Adipose tissue (tissue), 3 donors: ENCODE data around the gene CCDC30. TPM values are rescaled to one million over a fixed set of nuclear protein-coding genes. Genes with fewer than 3 reads are reported as not detected.
"Not testable (repeated sequence)": the region's sequence is repeated elsewhere in the genome, so short reads cannot be mapped to it uniquely, and the experiment has no call there.

Experiments used
- H3K27ac ChIP-seq: one replicate; pipeline ENCODE4 v1.5.1; 2013; ENCODE audit warnings: low read depth, low read length
- WGBS, 3 donors: extraction: QIAGEN DNeasy Blood & Tissue Kit; methylation state at CpG; one replicate each; pipeline ENCODE4 v1.1.7; 2013; 5-methylcytosine and 5-hydroxymethylcytosine counted together
- polyA plus RNA-seq, 3 donors: library from polyadenylated mRNA; stranded (reverse); fragments of 200-250 nt; gene quantifications; one replicate each; pipeline ENCODE4 v1.2.3, GENCODE V29; 2013
- donor health status: healthy with polysubstance abuse.
- donor health status: Bipolar disorder and iron deficiency.
- donor health status: healthy.

Gene CCDC30
- polyA plus RNA-seq, 3 donors: 0.31 to 1.4 (median 0.90) TPM

DNA sequence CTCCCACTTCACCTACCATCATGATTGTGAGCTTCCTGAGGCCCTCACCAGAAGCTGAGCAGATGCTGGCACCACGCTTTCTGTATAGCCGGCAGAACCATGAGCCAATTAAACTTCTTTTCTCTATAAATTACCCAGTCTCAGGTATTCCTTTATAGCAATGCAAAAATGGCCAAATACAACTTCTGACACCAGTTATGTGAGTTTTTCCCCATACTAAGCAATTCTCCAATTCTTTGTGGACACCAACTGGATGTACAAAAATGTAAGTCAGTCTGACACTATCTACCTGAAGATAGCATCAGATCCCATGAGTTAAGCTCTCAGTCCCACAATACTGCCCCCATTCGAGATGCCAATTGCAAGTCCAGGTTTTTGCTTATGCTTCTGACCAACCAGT is 129.7 kb downstream of the CCDC30 start:
- no peak overlapping the region for H3K27ac ChIP-seq
- WGBS, 3 donors: 92 to 96% (median 94%) methylated on average over 3 of the region's 3 CpGs

DNA sequence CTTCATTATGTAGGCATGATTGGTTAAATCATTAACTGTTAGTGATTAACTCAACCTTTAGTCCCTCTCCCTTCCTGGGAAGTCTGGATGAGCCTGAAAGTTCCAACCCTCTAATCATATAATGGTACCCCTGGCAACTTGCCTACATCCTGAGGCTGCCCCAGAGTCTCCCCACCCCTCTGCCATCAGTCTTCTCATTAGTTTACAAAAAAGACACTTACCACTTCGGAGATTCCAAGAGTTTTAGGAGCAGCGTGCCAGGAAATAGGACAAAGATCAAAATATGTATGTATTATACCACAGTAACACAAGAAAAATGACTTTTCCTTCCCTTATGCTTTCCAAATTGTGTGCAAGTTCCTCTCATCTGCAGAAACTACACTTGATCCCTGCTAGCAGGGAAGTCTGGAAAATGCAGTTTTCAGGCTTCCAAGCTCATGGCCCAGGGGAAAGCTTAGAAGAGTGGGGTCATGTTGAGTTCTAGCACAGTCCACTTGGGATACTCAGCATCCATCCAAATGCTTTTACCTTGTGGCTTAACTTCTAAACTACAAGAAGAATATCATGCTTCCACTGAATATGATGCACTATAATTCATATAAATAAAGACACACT is 130.5 kb downstream of the CCDC30 start:
- H3K27ac ChIP-seq: no peak overlapping the region
- WGBS, 3 donors: 51 to 66% (median 51%) methylated on average over 2 of the region's 2 CpGs

DNA sequence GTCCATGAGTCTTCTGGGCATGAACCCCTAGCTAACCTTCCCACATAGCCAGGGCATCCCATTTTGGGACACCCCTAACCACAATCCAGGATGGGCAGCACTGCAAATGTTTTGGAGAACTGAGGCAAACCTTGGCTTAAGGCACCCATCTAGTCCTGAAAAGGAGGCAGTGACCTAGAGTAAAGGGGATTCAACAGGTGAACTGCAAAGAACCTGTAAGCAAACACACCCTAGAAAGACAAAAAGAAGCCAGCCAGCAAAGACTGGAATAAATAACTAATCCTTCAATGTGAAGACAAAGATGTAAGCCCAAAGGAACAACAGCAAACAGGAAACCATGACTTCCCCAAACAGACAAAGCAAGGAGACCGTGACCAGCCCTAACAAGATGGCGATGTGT is 138.4 kb downstream of the CCDC30 start:
- 78 to 88% (median 88%) methylated on average over 2 of the region's 2 CpGs for WGBS, 3 donors
- no peak overlapping the region for H3K27ac ChIP-seq

DNA sequence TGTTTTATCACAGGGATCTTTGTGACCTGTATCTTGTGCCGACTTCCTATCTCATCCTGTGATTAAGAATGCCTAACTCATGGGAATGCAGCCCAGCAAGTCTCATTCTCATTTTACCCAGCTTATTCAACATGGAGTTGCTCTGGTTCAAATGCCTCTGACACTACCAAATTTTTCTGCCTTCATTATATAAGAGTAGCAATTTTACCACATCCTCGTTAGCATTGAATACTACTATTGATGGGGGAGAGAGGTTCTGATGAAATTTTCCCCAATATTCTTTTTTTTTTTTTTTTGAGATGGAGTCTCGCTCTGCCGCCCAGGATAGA is 150.7 kb downstream of the CCDC30 start:
- 73 to 96% (median 92%) methylated on average over 4 of the region's 4 CpGs for WGBS, 3 donors
- no peak overlapping the region for H3K27ac ChIP-seq

DNA sequence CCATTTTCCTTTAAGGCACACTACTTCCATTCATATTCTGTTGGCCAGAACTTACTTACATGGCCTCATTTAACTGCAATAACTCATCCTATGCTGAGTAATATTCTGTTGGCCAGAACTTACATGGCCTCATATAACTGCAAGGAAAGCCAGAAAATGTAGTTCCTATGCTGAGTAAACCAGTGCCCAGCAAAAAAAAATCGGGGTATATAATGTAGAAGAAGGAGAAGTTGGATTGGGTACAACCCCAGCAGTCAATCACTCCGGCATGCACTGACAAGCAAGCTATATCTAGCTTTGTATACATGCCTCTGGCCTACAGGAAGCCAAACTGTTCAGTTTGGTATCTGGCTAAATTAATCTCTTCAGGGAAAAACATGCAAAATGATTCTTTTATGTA is 155.8 kb downstream of the CCDC30 start:
- no peak overlapping the region for H3K27ac ChIP-seq
- WGBS, 3 donors: 54 to 78% (median 64%) methylated on average over 2 of the region's 2 CpGs

DNA sequence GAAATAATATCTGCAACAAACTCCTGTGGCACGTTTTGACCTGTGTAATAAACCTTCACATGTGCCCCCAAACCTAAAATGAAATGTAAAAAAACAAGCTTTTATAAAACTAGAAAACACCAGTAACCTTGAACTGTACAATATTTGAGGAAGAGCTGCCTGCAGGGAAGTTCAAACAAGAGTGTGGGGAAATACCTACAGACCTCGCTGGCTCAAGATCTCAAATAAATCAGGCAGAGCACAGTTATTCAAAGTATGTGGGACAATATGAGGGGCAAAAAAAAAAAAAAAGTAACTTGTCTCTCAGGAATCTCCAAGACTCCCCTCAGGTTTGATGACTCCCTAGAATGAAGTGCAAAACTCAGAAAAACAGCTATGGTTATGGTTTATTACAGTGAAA is 157.2 kb downstream of the CCDC30 start:
- 33 to 52% (median 43%) methylated on average over 2 of the region's 2 CpGs for WGBS, 3 donors
- H3K27ac ChIP-seq: no peak overlapping the region

DNA sequence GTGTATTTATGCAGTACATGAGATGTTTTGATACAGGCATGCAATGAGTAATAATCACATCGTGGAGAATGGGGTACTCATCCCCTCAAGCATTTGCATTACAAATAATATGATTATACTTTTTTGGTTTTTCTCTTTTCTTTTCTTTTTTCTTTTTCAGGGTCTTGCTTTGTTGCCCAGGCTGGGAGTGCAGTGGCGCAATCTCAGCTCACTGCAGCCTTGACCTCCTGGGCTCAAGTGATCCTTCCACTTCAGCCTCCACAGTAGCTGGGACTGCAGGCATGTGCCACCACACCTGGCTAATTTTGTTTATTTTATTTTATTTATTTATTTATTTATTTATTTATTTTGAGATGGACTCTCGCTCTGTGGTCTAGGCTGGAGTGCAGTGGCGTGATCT is 158.1 kb downstream of the CCDC30 start:
- not testable (repeated sequence) for H3K27ac ChIP-seq
- 93 to 99% (median 99%) methylated on average over 4 of the region's 4 CpGs for WGBS, 3 donors

DNA sequence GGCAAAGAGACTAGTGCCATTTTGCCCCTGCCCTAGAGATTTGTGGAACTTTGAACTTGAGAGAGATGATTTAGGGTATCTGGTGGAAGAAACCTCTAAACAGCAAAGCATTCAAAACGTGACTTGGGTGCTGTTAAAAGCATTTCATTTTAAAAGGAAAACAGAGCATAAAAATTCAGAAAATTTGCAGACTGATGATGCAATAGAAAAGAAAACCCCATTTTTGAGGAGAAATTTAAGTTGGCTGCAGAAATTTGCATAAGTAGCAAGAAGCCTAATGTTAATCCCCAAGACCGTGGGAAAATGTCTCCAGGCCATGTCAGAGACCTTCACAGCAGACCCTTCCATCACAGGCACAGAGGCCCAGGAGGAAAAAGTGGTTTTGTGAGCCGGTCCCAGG is 164.1 kb downstream of the CCDC30 start:
- 83 to 89% (median 85%) methylated on average over 3 of the region's 3 CpGs for WGBS, 3 donors
- not testable (repeated sequence) for H3K27ac ChIP-seq

DNA sequence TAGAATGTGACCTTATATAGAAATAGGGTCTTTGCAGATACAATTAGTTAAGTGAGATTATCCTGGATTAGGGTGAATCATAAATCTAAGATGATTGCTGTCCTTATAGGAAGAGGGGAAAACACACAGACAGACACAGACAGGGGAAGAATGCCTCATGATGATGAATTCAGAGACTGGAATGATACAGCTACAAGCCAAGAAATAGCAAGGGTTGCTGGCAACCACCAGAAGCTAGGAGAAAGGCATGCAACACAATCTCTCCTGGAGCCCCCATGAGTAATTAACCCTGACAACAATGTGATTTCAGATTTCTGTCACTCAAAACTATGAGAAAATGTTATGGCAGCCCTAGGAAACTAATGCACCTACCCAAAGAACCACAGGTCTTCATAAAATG is 176.0 kb downstream of the CCDC30 start:
- no peak overlapping the region for H3K27ac ChIP-seq

DNA sequence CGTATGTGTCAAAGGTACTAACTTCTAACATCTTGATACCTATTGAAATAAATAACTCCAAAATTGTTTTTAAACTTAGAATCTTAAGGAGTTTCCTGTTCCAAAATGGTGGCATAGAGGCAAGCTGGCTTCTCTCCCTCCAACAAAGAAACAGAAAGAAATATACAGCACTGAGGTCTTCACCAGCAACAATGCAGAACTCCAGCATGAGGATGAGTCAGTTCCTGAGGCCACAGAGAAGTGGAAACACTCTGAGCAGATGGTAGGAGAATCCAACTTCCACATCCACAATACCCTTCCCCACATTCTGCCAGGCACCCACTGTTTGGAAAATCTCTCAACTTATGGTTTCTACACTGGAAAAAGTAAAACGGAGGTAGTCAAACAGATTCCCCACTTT is 183.0 kb downstream of the CCDC30 start:
- 78 to 91% (median 90%) methylated on average over 2 of the region's 2 CpGs for WGBS, 3 donors
- no peak overlapping the region for H3K27ac ChIP-seq

DNA sequence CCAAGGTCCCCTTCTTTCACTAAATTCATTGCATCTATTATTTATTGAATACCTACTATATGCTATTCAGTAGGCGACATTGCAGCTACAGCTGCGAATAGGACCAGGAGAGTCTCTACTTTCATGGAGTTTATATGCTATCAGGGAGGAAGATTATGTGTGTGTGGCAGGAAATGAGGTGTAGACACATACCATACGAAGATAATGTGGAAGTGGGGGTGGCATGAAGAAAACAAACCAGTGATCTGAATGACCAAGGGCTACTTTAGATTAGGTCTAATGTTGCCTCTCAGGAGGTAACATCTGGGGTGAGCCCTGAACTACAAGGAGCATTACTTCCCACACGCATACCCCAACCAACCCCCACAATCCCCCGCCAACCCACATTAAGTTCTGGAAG is 194.1 kb downstream of the CCDC30 start:
- WGBS, 3 donors: 80 to 87% (median 83%) methylated on average over 5 of the region's 5 CpGs
- H3K27ac ChIP-seq: no peak overlapping the region

DNA sequence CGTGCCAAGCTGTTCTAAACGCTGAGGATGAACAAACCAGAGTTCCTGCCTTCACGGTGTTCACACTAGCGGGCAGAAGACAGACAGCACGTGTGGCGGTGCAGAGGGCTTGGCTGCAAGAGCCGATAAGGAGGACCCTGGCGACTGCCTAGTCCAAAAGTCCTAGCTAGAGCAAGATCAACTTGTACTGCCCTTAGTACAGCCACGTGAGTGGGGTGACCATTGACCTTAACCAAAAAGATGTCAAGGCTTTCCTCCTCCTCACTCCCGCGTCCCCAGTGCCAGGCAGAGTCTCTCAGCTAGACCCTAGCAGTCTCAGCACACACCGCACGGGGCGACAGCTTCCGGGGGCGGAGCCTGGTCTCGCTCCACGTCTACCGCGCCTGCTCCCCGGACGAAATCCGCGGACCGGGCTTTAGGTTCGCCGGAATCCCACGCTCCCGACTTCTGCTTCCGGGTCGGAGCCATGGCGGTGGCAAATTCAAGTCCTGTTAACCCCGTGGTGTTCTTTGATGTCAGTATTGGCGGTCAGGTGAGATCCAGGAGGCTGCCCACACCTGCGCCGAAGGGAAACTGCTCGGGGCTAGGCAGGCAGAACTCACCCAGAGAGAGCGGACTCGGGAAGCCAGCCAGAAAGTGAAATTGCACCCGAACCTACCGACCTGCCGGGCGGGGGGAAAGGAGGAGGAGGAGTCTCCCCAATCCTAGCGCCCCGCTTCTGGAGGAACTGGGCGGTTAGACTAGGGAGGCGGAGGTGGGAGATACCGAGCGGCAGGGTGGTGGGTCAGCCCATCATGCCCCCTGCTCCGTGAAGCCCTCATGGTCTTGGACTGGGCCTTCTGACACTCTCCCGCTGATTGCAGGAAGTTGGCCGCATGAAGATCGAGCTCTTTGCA is 195.1 kb downstream of the CCDC30 start, which contains the start of gene PPIH:
TSS of gene PPIH (plus strand) at position 443 of the 896 bp plus-strand sequence. CDS start at position 467, 24 bp downstream.
- H3K27ac ChIP-seq: no peak within 1 kb of the TSS
- WGBS, 3 donors: 0 to 1% (median 0%) methylated on average over 53 of the region's 53 CpGs

DNA sequence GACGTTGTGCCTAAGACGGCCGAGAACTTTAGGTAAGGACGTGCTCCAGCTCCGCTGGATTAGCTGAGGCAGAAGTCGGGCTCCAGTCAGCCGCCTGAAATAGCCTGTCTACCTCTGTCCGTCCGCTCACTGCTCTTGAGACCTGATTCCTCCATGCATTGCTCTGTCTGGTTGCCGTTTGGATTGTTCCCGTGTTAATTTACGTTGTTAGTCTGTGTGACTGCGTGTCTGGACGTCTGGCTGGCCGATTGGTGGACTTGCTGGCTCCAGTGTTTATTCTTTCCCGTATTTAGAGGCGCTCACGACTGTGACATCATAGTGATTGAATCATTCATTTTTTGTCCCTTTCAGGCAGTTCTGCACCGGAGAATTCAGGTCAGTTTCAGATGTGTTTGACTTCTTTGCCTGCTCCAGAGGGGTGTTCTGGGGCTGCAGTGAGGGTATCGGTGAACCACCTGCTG is 195.8 kb downstream of the CCDC30 start:
- H3K27ac ChIP-seq: no peak overlapping the region
- WGBS, 3 donors: 3 to 9% (median 6%) methylated on average over 20 of the region's 20 CpGs

DNA sequence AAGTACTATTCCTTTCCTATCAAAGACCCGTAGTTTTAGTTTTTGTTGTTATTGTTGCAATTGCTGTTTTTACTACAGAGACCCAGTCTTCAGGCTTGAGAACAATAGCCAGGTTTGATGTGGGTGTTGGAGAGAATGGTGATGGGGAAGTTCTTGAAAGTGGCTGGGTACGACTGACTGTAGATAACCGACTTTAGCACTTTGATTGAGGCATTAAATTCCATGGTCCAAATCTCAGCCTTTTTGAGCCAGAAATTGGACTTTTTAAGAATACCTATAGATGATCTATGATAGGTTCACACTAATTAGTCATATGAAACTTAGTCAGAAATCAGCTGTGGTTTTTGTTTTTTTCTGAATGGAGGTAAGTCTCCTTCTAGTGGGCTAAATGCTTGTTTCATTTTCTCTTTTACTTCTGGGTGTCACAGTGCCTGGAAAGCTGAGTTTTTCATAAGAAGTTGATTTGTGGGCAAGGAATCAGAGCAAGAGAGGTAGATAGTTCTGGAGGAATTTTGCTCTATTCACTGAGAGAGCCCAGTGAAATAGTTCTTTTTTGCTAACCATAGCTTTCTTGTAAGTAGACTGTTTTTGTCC is 197.9 kb downstream of the CCDC30 start:
- no peak overlapping the region for H3K27ac ChIP-seq
- WGBS, 3 donors: 63 to 83% (median 77%) methylated on average over 3 of the region's 3 CpGs

DNA sequence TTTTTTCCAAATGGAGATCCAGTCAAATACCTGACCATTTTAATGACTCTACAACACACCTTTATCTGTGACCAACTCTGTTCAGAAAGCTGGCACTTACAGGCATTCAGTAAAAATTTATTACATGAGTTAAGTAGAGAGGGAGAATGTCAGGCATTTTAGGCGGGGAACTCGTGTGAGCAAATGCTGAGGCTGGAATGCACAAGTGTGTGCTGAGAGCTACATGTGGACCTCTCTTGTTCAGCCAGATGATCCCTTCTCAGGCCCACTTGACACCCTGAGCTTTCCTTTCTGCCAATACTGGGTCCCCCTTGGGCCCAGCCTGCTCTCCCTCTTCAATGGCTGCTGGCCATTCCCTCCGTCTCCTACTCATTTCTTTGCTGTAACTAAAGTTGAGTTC is 206.8 kb downstream of the CCDC30 start:
- H3K27ac ChIP-seq: no peak overlapping the region
- WGBS, 3 donors: 94 to 97% (median 96%) methylated on average over 3 of the region's 3 CpGs

DNA sequence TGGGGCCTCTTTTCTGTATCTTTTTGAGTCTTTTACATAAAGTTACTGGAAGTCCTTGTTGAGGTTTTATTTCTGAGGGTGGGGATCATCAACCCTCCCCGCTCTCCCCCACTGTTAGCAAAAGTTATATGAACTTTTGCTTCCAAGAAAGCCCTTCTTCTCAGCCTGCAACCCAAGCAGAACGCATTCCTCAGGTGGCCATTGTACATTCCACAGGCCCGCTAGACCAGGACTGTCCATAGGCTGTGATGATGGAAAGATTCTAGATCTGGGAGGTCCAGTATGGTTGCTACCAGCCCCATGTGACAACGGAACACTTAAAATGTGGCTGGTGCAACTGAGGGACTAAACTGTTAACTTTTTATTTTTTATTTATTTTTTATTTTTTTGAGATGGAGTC is 207.3 kb downstream of the CCDC30 start:
- no peak overlapping the region for H3K27ac ChIP-seq
- WGBS, 3 donors: 97 to 99% (median 97%) methylated on average over 4 of the region's 4 CpGs

DNA sequence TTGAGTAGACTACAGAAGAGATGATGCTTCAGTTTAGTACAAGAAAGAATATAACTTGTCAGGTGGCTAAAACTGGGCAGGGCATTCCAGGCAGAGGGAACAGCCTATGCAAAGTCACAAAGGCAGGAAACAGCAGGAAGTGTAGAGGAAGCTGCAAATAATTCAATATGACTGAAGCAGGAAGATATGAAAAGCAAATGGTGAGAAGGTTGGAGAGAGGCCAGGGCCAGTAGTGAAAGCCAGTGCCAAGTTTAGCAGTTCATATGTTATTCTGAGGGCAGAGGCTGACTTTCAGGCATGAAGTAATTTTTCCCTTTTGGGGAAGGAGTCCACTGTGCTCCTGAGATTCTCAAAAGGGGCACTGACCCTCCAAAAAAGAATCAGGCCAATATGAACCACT is 211.1 kb downstream of the CCDC30 start:
- no peak overlapping the region for H3K27ac ChIP-seq

DNA sequence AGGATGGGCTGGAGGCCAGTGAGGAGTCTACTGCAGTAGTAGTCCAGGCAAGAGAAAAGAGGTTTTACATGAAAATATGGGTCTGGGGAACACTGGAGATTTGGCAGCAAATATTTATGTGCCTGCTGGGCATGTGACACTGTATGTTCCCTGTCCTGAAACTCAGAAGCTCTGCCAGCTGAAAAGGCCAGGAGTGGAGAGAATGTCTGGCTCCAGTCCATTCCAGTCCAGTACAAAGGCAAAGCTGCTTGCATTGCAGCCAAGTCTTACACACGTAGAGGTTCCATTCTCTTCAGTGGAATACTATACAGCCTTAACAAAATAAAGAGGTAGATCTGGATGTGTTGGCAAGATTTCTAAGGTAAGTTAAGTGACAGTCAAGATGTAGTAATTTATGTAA is 211.6 kb downstream of the CCDC30 start:
- H3K27ac ChIP-seq: no peak overlapping the region
- 42 to 58% (median 45%) methylated on average over 1 of the region's 1 CpG for WGBS, 3 donors

DNA sequence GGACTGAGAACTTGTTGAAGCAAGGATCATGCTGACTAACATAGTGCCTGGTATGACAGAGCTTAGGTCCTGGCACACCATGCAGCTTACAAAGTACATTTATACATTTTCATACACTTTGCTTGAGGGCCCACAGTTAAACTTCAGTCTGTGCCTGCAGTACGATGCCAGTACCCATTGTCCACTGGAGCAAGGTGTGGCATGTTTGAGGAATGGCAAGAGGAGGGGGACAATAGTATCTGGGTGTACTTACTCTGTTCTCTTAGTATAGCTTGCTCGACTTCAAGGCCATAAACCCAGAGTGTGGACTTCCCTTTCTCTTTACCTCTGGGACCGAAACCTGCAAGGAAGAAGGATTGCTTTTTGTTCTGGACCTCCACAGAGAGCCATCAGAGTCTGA is 212.4 kb downstream of the CCDC30 start:
- WGBS, 3 donors: 82 to 95% (median 93%) methylated on average over 3 of the region's 3 CpGs
- H3K27ac ChIP-seq: no peak overlapping the region
